Left ventricle myocardium superior (tissue), 1 donor: ENCODE measurements around the gene DOCK6. TPM values are rescaled to one million over a fixed set of nuclear protein-coding genes. Genes with fewer than 3 reads are reported as not detected.

Source experiments
- ATAC-seq: fragments of 200-7000 bp; cut with Tn5 transposase; one replicate; pipeline ENCODE4 v1.9.1; 2020; ENCODE audit warnings: mild to moderate bottlenecking, moderate library complexity
- DNase-seq: peaks from one replicate; pipeline ENCODE4 v3.0.0-alpha.2; 2020
- intact Hi-C: fragments of 100-400 bp; cut with micrococcal nuclease; formaldehyde crosslinking; loops from one replicate; pipeline ENCODE4 v1.11.0; 2022
- total RNA-seq: library from RNA; stranded (reverse); fragmentation: NEBNext Ultra II Directional; extraction: Animal tissue kit (Norgen Biotek cat#: 25700); gene quantifications from one replicate; pipeline ENCODE4 v1.2.1, GENCODE V29; 2021
- donor health status: DM: no; HTN: yes; CAD: no; lungs with severe emphysema.

Gene DOCK6
- total RNA-seq, 1 donor from 2014 or later = 39.6 TPM

GRCh38 chr19:11203194-11204075 is 58.9 kb downstream of the DOCK6 start:
- DNase-seq = peak; percentile 87
- intact Hi-C loops = loop anchor here (5.0 kb wide), 1 partner anchor 66 kb away; no protein-coding TSS in a partner anchor
- peak; percentile 80 for ATAC-seq

- DNase-seq = no peak
- intact Hi-C loops = loop anchor here (5.0 kb wide), 1 partner anchor 65 kb away; no protein-coding TSS in a partner anchor
- no peak for ATAC-seq
Measured at GRCh38 chr19:11202488-11203193, 59.7 kb downstream of the DOCK6 start.

- intact Hi-C loops = loop anchor here (5.0 kb wide), 1 partner anchor 64 kb away; no protein-coding TSS in a partner anchor
- DNase-seq (no peak), ATAC-seq (no peak)
Measured at GRCh38 chr19:11201791-11202190, 60.5 kb downstream of the DOCK6 start.

GRCh38 chr19:11200931-11201330 is 61.4 kb downstream of the DOCK6 start:
- intact Hi-C loops = loop anchor here (5.0 kb wide), 1 partner anchor 64 kb away; no protein-coding TSS in a partner anchor
- no peak for ATAC-seq
- no peak for DNase-seq

GRCh38 chr19:11200015-11200574 is 62.2 kb downstream of the DOCK6 start:
- ATAC-seq = no peak
- intact Hi-C loops = loop anchor here (5.0 kb wide), 1 partner anchor 63 kb away; no protein-coding TSS in a partner anchor
- DNase-seq = no peak

- intact Hi-C loops = no loop called here
- ATAC-seq (no peak), DNase-seq (no peak)
Measured at GRCh38 chr19:11199517-11199916, 62.8 kb downstream of the DOCK6 start.

GRCh38 chr19:11198769-11199424 is 63.4 kb downstream of the DOCK6 start:
- no peak for ATAC-seq
- DNase-seq = no peak
- intact Hi-C loops = no loop called here

- intact Hi-C loops = no loop called here
- ATAC-seq (no peak), DNase-seq (no peak)
Measured at GRCh38 chr19:11198175-11198534, 64.2 kb downstream of the DOCK6 start.

GRCh38 chr19:11197291-11198174 is 64.8 kb downstream of the DOCK6 start, which contains the start of gene KANK2:
Gene KANK2 (minus strand): TSS chr19:11197545. CDS start chr19:11194511, 3,034 bp downstream.
- intact Hi-C loops = no loop called here
- peak; percentile 88 for ATAC-seq
- peak; percentile 93 for DNase-seq

GRCh38 chr19:11196406-11197287 is 65.7 kb downstream of the DOCK6 start:
- peak; percentile 47 for ATAC-seq
- DNase-seq = peak; percentile 78
- intact Hi-C loops = no loop called here

GRCh38 chr19:11195681-11196080 is 66.6 kb downstream of the DOCK6 start:
- intact Hi-C loops = no loop called here
- ATAC-seq (no peak), DNase-seq (no peak)

- intact Hi-C loops = no loop called here
- no peak for ATAC-seq
- peak; percentile 65 for DNase-seq
Measured at GRCh38 chr19:11194656-11195558, 67.4 kb downstream of the DOCK6 start.

- intact Hi-C loops = no loop called here
Measured at GRCh38 chr19:11194173-11194572, 68.2 kb downstream of the DOCK6 start.

GRCh38 chr19:11192957-11193939 is 69.1 kb downstream of the DOCK6 start:
- no peak for ATAC-seq
- DNase-seq = peak; percentile 37
- intact Hi-C loops = no loop called here

More at GRCh38 chr19:11194173-11194572, 68.2 kb downstream of the DOCK6 start:
- no peak for ATAC-seq
- DNase-seq = no peak

GRCh38 chr19:11191934-11192333 is 70.4 kb downstream of the DOCK6 start:
- intact Hi-C loops = no loop called here

More at GRCh38 chr19:11191934-11192333, 70.4 kb downstream of the DOCK6 start:
- no peak for ATAC-seq
- no peak for DNase-seq
